Activated T-helper 2 cell treated with anti-CD3 and anti-CD28 coated beads, Interferon-gamma antibody, Interleukin-2, Interleukin-4, amounts not matched to agents 10 μg/mL and 5 μg/mL and 100 μg/mL, durations not matched to agents 14 hours and 24 hours and 36 hours (primary cell): Measurements from ENCODE around the gene SYT5. TPM values are rescaled to one million over a fixed set of nuclear protein-coding genes. Genes with fewer than 3 reads are reported as not detected.
"Not testable (repeated sequence)": the region's sequence is repeated elsewhere in the genome, so short reads cannot be mapped to it uniquely, and the experiment has no call there.

ENCODE experiments used
- DNase-seq: peaks from one replicate; pipeline ENCODE4 v3.0.0; 2021; ENCODE audit warnings: low spot score
- H3K27ac Mint-ChIP-seq: one replicate; pipeline ENCODE4 v1.8.0; 2021; ENCODE audit warnings: mixed read lengths
- H3K27me3 Mint-ChIP-seq: one replicate; pipeline ENCODE4 v1.8.0; 2021; ENCODE audit warnings: low read depth, mixed read lengths
- H3K36me3 Mint-ChIP-seq: one replicate; pipeline ENCODE4 v1.8.0; 2021; ENCODE audit warnings: low read depth, mixed read lengths
- H3K4me1 Mint-ChIP-seq: one replicate; pipeline ENCODE4 v1.8.0; 2021; ENCODE audit warnings: low read depth, mixed read lengths
- H3K4me3 Mint-ChIP-seq: one replicate; pipeline ENCODE4 v1.8.0; 2021; ENCODE audit warnings: low read depth, mild to moderate bottlenecking, moderate library complexity, mixed read lengths
- H3K9me3 Mint-ChIP-seq: one replicate; pipeline ENCODE4 v1.8.0; 2021; ENCODE audit warnings: mixed read lengths
- intact Hi-C: fragments of 100-400 bp; cut with micrococcal nuclease; formaldehyde crosslinking; loops from one replicate; pipeline ENCODE4 v1.15.1; 2023
- total RNA-seq: library from RNA; stranded (reverse); gene quantifications from 2 replicates; pipeline ENCODE4 v1.2.3, GENCODE V29; 2022

Gene SYT5
- total RNA-seq, 1 donor from 2014 or later = 0.23 TPM

- peaks cover 7% of the 10 kb centered on the region for H3K4me1 Mint-ChIP-seq
- peak overlapping the region; percentile 55 for H3K4me3 Mint-ChIP-seq
- DNase-seq = no peak
- H3K9me3 Mint-ChIP-seq = no peaks in the 10 kb centered on the region
- H3K27me3 Mint-ChIP-seq = peaks cover 63% of the 10 kb centered on the region
- no peak overlapping the region for H3K27ac Mint-ChIP-seq
- H3K36me3 Mint-ChIP-seq = no peaks in the 10 kb centered on the region
- intact Hi-C loops = no loop called here
These were observed 6.8 kb downstream of the SYT5 start for GRCh38 chr19:55173186-55173713.

DNA sequence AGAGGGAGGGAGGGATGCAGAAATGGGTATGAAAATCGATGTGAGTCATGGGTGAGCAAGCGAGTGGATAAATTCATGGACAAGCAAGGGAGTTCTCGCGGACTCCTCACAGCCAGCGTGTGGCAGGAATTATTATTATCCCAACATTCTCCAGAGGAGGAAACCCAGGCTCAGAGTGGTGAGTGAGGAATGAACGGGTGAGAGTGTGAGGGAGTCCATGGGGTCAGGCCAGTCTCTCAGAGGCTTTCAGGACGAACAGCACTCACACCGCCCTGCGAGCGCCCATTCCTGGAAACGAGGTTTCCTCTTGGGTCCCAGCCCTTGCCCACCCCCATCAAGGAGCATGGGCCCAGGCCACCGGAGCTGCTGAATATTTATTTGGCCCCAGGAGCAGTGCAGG, 7.3 kb downstream of the SYT5 start:
- Mint-ChIP-seq H3K4me3 (peak overlapping the region; percentile 46), H3K4me1 (peaks cover 7% of the 10 kb centered on the region), H3K9me3 (no peaks in the 10 kb centered on the region), H3K36me3 (no peaks in the 10 kb centered on the region), H3K27me3 (peaks cover 63% of the 10 kb centered on the region), H3K27ac (no peak overlapping the region)
- intact Hi-C loops = no loop called here
- DNase-seq = no peak

DNA sequence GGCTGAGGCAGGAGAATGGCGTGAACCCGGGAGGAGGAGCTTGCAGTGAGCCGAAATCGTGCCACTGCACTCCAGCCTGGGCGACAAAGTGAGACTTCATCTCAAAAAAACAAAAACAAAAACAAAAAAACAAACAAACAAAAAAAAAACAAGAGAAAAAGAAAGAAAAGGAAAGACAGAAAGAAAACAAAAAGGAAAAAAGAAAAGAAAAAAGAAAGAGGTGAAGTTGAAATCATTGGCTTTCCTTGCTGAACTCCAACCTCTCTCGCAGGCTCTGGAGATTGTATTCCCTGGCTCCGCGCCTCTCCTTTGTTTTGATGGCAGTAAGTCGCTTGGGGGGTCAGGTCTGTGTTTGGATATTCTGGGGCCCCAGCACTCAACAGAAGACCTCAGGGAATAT, 7.8 kb downstream of the SYT5 start:
- H3K4me1 Mint-ChIP-seq, DNase-seq, H3K9me3 Mint-ChIP-seq, H3K36me3 Mint-ChIP-seq, intact Hi-C loops, H3K27ac Mint-ChIP-seq, H3K4me3 Mint-ChIP-seq: not testable (repeated sequence)
- H3K27me3 Mint-ChIP-seq = peaks cover 67% of the 10 kb centered on the region

DNA sequence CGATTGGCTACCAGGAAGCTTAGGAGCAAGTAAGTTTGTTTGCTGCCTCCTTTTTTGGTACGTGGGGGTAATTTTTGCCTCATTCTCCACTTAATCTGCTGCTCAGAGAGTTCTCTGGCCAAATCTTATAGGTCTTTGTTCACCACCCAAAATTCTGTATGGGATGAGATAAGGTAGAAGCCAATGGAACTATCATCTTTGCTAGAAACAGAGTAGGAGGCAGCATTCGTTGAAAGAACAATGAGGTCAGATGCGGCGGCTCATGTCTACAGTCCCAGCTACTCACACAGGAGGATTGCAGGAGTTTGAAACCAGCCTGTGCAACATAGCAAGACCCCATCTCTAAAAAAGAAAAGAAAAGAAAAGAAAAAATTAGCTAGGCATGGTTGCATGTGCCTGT, 8.6 kb downstream of the SYT5 start:
- Mint-ChIP-seq H3K27ac (no peak overlapping the region), H3K4me1 (peaks cover 14% of the 10 kb centered on the region), H3K4me3 (no peak overlapping the region), H3K36me3 (no peaks in the 10 kb centered on the region), H3K9me3 (no peaks in the 10 kb centered on the region), H3K27me3 (peaks cover 68% of the 10 kb centered on the region)
- intact Hi-C loops = no loop called here
- no peak for DNase-seq

DNA sequence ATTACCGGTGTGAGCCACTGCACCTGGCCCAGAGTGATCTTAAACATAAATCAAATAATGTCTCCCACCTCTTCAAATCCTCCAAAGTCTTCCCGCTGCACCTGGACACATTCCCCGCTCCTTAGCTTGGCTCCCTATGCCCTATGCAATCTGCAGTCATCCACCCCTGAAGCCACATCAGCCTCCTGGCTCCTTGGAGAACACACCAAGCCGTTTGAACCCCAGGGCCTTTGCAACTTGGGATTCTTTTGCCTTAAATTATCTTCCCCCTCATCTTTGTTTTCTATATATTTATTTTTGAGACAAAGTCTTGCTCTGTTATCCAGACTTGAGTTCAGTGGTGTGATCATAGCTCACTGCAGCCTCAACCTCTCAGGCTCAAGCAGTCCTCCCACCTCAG, 11.0 kb downstream of the SYT5 start:
- H3K36me3 Mint-ChIP-seq = no peaks in the 10 kb centered on the region
- no peaks in the 10 kb centered on the region for H3K9me3 Mint-ChIP-seq
- intact Hi-C loops = loop anchor here (10.0 kb wide), 1 partner anchor 84 kb away; no protein-coding TSS in a partner anchor
- H3K4me1 Mint-ChIP-seq = peaks cover 14% of the 10 kb centered on the region
- peaks cover 66% of the 10 kb centered on the region for H3K27me3 Mint-ChIP-seq
- DNase-seq = no peak
- H3K4me3 Mint-ChIP-seq = no peak overlapping the region
- no peak overlapping the region for H3K27ac Mint-ChIP-seq

- peaks cover 47% of the 10 kb centered on the region for H3K27me3 Mint-ChIP-seq
These were observed 13.4 kb downstream of the SYT5 start, which contains the start of gene DNAAF3 for GRCh38 chr19:55166530-55167268. Gene DNAAF3 (minus strand): TSS chr19:55166613. CDS start chr19:55166413, 200 bp downstream.

DNA sequence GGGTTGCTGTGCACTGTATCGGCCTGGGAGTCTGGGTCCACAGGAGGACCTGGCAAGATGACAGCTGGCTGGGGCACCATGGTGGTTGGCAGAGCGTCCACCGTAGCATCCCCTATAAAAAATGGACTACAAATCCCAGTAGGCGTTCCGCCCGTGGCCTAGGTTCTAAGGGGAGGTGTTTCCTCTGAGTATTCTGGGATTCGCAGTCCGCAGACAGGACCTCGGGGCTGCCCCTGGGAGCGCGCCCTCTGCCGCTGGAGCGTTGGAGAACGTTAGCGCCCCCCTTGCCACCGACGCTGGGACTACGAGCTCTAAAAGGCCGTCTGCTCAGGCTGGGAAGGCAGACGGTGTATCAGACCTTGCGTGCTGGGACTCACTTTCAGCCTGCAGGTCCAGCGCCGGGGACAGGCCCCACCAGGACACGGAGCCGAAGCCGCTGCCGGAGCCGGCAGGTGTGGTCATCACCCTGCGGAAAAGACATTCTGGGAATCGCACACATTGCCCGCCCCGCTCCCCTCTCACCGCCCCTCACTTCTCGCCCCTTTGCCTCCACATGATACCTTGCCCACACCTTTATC, 14.0 kb downstream of the SYT5 start:
- no peak overlapping the region for H3K27ac Mint-ChIP-seq
- intact Hi-C loops = loop anchor here (10.0 kb wide), 1 partner anchor 81 kb away; no protein-coding TSS in a partner anchor
- DNase-seq = peak; percentile 16
- no peaks in the 10 kb centered on the region for H3K36me3 Mint-ChIP-seq
- peaks cover 43% of the 10 kb centered on the region for H3K27me3 Mint-ChIP-seq
- H3K9me3 Mint-ChIP-seq = no peaks in the 10 kb centered on the region
- H3K4me3 Mint-ChIP-seq = peak overlapping the region; percentile 81
- peaks cover 10% of the 10 kb centered on the region for H3K4me1 Mint-ChIP-seq

More at GRCh38 chr19:55166530-55167268, 13.4 kb downstream of the SYT5 start, which contains the start of gene DNAAF3:
- Mint-ChIP-seq H3K27ac (no peak within 1 kb of the TSS), H3K36me3 (no peaks in the 10 kb centered on the region), H3K4me1 (peaks cover 10% of the 10 kb centered on the region), H3K4me3 (peak within 1 kb of the TSS; percentile 81), H3K9me3 (no peaks in the 10 kb centered on the region)
- intact Hi-C loops = loop anchor here (10.0 kb wide), 1 partner anchor 82 kb away; no protein-coding TSS in a partner anchor
- DNase-seq = peak; percentile 75

DNA sequence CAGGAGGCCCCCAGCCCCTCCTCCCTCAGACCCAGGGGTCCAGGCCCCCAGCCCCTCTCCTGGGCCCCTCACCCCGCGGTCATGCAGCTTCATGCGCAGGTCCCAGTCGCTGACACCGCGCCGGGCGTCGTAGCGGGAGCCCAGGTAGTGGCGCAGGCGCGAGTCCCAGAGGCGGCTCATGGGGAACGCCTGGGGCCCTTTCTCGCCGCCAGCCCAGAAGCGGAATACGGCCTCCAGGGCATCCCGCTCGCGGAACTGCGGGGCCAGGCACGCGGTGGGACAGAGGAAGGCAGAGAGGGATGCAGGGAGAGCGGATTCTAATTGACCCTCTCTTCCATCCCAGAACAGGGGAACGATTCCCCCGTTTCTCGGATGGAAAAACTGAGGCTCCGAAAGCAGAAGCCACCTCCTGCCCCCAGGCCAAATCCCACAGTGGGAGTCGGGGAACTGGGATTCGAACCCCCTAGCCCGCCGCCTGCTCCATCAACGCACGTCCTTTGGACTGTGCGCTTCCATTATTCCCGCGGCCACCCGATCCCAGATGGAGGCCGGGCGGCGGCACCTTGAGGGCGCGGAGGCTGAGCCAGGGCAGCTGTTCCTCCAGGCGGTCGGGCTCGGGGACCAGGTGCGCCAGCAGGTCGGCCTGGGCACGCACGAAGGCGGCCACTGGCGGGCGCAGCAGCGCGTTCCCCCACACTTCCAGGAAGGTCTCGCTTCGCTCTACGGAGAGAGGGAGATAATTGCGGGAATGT, 18.3 kb downstream of the SYT5 start:
- H3K27ac Mint-ChIP-seq = no peak overlapping the region
- intact Hi-C loops = loop anchor here (10.0 kb wide), 1 partner anchor 77 kb away; no protein-coding TSS in a partner anchor
- H3K4me3 Mint-ChIP-seq = no peak overlapping the region
- no peaks in the 10 kb centered on the region for H3K9me3 Mint-ChIP-seq
- peaks cover 6% of the 10 kb centered on the region for H3K4me1 Mint-ChIP-seq
- no peak for DNase-seq
- peaks cover 29% of the 10 kb centered on the region for H3K27me3 Mint-ChIP-seq
- no peaks in the 10 kb centered on the region for H3K36me3 Mint-ChIP-seq

DNA sequence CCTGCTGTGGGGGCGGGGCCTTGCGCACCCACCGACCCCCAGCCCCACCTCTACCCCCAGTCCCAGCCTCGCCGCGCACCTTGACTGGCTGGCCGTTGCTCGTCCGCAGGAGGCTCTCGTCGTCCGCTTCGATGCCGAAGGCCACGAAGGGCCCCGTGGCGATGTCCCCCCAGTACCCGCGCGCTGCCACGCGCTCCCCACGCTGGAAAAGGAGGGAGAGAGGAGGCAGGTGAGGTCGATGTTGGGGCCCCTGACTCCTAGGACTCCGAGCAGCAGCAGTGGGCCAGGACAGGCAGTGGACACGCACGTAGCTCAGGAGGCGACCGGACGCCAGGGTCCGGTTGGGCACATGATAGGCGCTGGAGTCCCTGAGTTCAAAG, 19.1 kb downstream of the SYT5 start:
- H3K27me3 Mint-ChIP-seq = peaks cover 27% of the 10 kb centered on the region

DNA sequence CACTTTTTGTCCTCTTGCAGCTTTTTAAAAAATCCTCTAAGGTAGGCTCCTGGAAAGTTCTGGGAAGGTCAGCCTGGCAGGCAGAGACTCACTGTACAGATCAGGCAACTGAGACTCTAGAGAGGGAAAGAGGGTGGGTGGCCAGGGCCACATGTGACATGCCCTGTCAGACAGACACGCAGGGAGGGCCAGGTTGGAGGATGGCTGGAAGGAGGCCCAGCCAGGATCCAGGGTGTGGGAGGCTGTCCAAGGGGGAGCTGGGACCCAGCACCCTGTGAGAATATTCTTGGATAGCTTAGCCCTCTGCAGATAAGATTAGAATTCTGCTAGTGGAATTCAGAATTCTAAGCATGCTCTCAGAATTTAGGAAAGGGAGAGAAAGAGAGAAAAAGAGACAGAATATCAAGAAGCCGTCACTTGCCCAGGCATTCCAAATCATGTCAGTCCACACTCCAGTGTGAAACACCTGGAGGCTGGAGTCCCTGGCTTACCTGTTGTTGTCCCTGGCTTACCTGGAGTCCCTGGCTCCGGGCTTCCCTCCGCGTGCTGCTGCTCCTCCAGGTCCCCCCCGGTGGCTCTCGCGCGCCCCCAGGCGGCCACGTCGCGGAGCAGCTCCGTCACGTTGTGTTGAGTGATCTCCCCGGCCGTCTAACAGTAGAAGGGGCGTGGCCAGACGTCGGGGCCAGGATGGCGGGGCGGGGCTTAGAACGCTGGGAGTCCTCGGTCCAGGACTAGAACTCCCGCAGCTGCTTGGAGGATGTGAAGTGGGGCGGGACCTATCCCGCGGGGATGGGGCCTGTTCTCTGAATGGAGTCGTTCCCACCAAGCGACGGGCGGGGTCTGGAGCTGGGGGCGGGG, 19.7 kb downstream of the SYT5 start:
- Mint-ChIP-seq H3K4me1 (no peaks in the 10 kb centered on the region), H3K4me3 (no peak overlapping the region), H3K27ac (no peak overlapping the region), H3K9me3 (no peaks in the 10 kb centered on the region), H3K27me3 (peaks cover 21% of the 10 kb centered on the region), H3K36me3 (no peaks in the 10 kb centered on the region)
- intact Hi-C loops = loop anchor here (10.0 kb wide), 1 partner anchor 76 kb away; no protein-coding TSS in a partner anchor
- peak; percentile 87 for DNase-seq

More for the DNA sequence above, 19.1 kb downstream of the SYT5 start:
- no peak overlapping the region for H3K4me3 Mint-ChIP-seq
- H3K9me3 Mint-ChIP-seq = no peaks in the 10 kb centered on the region
- H3K4me1 Mint-ChIP-seq = no peaks in the 10 kb centered on the region
- H3K27ac Mint-ChIP-seq = no peak overlapping the region
- intact Hi-C loops = loop anchor here (10.0 kb wide), 1 partner anchor 76 kb away; no protein-coding TSS in a partner anchor
- DNase-seq = no peak
- H3K36me3 Mint-ChIP-seq = no peaks in the 10 kb centered on the region

DNA sequence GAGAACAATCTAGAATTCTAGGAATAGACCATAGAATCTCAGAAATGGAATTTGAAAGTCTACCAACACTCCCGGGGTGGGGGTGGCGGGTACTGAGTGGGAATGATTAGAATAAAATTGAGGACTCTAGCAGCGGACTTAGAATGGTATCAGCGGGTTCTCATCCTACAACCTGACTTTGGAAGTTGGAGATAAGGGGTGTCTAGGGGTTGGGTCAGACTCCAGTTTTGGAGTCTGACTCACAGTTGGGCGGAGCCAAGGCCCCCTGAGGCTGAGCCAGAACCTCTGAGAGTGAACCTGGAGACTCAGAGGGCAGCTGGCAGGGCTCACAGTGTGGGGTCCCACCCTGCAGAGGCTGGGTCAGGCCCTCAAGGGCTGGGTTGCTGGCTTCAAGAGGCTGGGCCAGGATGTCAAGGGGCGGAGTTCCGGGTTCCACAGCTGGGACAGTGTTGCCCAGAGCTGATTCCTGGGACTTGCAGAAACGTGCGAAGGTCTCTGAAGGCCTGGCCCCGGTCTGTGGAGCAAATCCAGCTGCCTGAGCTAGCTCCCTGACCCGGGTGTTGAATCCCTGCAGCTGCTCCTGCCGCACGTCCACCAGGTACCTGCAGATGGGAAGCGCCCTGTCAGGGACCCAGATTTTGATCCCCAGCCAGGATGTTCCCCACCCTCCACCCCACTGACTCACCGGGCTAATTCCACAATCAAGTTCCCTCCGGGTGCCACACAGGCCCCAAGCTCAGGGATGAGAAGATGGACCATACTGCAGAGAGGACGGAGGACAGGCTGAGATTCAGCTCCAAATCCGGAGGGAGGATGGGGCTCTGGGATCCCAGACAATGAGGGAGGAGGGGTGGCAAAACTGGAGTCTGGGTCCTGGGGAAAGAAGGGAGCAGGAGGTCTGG, 21.0 kb downstream of the SYT5 start:
- intact Hi-C loops = no loop called here
- H3K4me3 Mint-ChIP-seq = no peak overlapping the region
- peaks cover 2% of the 10 kb centered on the region for H3K4me1 Mint-ChIP-seq
- no peak for DNase-seq
- no peak overlapping the region for H3K27ac Mint-ChIP-seq
- H3K27me3 Mint-ChIP-seq = peaks cover 18% of the 10 kb centered on the region
- H3K9me3 Mint-ChIP-seq = peaks cover 3% of the 10 kb centered on the region
- H3K36me3 Mint-ChIP-seq = no peaks in the 10 kb centered on the region
